Progenitor cell of endocrine pancreas (in vitro differentiated cells): ENCODE results near the gene PUDP. TPM values are rescaled to one million over a fixed set of nuclear protein-coding genes. Genes with fewer than 3 reads are reported as not detected.

Source experiments
- DNase-seq: peaks from one replicate; pipeline ENCODE4 v3.0.0; 2021; ENCODE audit warnings: low spot score; ENCODE audit not compliant: unreplicated experiment
- H3K27ac Mint-ChIP-seq: 2 replicates; pipeline ENCODE4 v1.8.0; 2021; ENCODE audit warnings: mild to moderate bottlenecking, moderate library complexity, mixed read lengths
- H3K27me3 Mint-ChIP-seq: 2 replicates; pipeline ENCODE4 v1.8.0; 2021; ENCODE audit warnings: mixed read lengths
- H3K36me3 Mint-ChIP-seq: 2 replicates; pipeline ENCODE4 v1.8.0; 2022; ENCODE audit warnings: mixed read lengths; ENCODE audit not compliant: insufficient read depth
- H3K4me1 Mint-ChIP-seq: 2 replicates; pipeline ENCODE4 v1.8.0; 2021; ENCODE audit warnings: low read depth, mixed read lengths
- H3K4me3 Mint-ChIP-seq: 2 replicates; pipeline ENCODE4 v1.8.0; 2021; ENCODE audit warnings: low read depth, mild to moderate bottlenecking, moderate library complexity, mixed read lengths
- H3K9me3 Mint-ChIP-seq: 2 replicates; pipeline ENCODE4 v1.8.0; 2021; ENCODE audit warnings: low read depth, mixed read lengths
- CTCF ChIP-seq: fragments of 200-600 bp; sonication (generic); IDR thresholded peaks from one replicate; pipeline ENCODE4 v1.5.0; 2021; ENCODE audit warnings: antibody characterized with exemption, mild to moderate bottlenecking; ENCODE audit not compliant: unreplicated experiment
- total RNA-seq: library from RNA; stranded (reverse); gene quantifications from 2 replicates; pipeline ENCODE4 v1.2.1, GENCODE V29; 2021

PUDP gene
- total RNA-seq, 1 donor from 2014 or later = 59.9 TPM

DNA sequence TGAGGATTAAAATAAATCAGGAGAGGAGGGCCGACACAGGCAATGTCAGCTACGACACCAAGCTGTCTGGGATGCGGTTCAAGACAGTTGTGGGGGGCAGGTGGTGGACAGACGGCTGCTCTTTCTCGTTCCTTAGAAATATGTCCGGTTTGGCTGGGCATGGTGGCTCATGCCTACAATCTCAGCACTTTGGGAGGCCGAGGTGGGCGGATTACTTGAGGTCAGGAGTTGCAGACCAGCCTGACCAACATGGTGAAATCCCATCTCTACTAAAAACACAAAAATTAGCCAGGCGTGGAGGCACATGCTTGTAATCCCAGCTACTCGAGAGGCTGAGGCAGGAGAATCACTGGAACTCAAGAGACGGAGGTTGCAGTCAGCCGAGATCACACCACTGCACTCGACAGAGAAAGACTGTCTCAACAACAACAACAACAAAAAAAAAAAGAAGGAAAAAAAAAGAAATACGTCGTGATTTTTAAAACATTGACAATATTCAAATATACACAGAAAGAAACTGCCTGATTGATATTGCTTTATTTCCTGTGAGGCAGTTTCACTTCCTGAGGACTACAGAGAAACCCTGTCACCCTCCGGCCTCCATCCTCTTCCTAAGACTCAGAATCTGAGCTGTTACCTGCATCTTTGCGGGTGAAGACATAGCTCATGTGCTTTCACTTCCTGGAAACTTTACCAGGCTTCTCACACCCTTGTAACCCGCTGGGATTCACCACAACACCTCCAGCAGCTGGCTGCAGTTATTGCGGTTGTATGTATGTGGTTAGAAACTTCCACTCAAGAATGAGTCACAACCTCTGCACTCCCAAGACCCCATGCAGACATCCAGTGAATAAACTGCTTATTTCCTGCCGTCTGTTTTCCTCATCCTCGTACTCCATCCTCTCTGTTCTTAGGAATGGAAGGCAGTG is 64.2 kb downstream of the PUDP start:
- DNase-seq = no peak
- no peak overlapping the region for H3K27ac Mint-ChIP-seq
- H3K9me3 Mint-ChIP-seq = no peaks in the 10 kb centered on the region
- H3K27me3 Mint-ChIP-seq = no peaks in the 10 kb centered on the region
- no peak overlapping the region for H3K4me3 Mint-ChIP-seq
- TF ChIP-seq CTCF = no peak
- H3K4me1 Mint-ChIP-seq = peaks cover 18% of the 10 kb centered on the region
- peaks cover 9% of the 10 kb centered on the region for H3K36me3 Mint-ChIP-seq

DNA sequence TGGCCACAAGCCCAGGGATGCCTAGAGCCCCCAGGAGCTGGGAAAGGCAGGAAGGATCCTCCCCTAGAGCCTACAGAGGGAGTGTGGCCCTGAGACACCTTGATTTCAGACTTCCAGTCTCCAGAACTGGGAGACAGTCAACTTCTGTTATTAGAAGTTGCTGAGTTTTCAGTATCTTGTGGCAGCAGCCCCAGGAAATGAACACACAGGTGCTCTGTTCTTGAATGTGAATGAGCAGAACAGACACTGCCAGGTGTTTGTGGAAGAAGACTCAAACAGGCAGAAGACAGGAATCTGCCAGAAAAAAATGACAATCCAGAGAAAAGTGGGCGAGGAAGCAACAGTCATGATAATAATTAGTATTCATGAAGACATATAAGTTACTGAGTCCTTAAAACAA is 64.9 kb downstream of the PUDP start:
- no peak overlapping the region for H3K27ac Mint-ChIP-seq
- H3K4me1 Mint-ChIP-seq = peaks cover 14% of the 10 kb centered on the region
- H3K9me3 Mint-ChIP-seq = no peaks in the 10 kb centered on the region
- TF ChIP-seq CTCF = no peak
- peaks cover 9% of the 10 kb centered on the region for H3K36me3 Mint-ChIP-seq
- no peak for DNase-seq
- no peak overlapping the region for H3K4me3 Mint-ChIP-seq
- no peaks in the 10 kb centered on the region for H3K27me3 Mint-ChIP-seq

GRCh38 chrX:7082556-7082955 is 65.4 kb downstream of the PUDP start:
- Mint-ChIP-seq H3K4me1 (peaks cover 16% of the 10 kb centered on the region), H3K27ac (no peak overlapping the region), H3K9me3 (no peaks in the 10 kb centered on the region), H3K4me3 (no peak overlapping the region), H3K36me3 (peaks cover 9% of the 10 kb centered on the region), H3K27me3 (no peaks in the 10 kb centered on the region)
- no peak for DNase-seq
- TF ChIP-seq CTCF = no peak

GRCh38 chrX:7077241-7078230 is 70.4 kb downstream of the PUDP start:
- Mint-ChIP-seq H3K9me3 (no peaks in the 10 kb centered on the region), H3K4me1 (peaks cover 27% of the 10 kb centered on the region), H3K36me3 (peaks cover 12% of the 10 kb centered on the region), H3K27ac (no peak overlapping the region), H3K4me3 (no peak overlapping the region), H3K27me3 (no peaks in the 10 kb centered on the region)
- no peak for DNase-seq
- TF ChIP-seq CTCF = no peak

- Mint-ChIP-seq H3K4me1 (peaks cover 30% of the 10 kb centered on the region), H3K4me3 (no peak overlapping the region), H3K9me3 (no peaks in the 10 kb centered on the region), H3K36me3 (peaks cover 12% of the 10 kb centered on the region), H3K27ac (no peak overlapping the region), H3K27me3 (no peaks in the 10 kb centered on the region)
- TF ChIP-seq CTCF = no peak
- no peak for DNase-seq
These were observed 71.7 kb downstream of the PUDP start for GRCh38 chrX:7076245-7076661.
